ENCODE data around the gene FAM229A.

FAM229A gene

GRCh38 chr1:32330558-32331151 lies 31.6 kb downstream of the FAM229A start:
- no peak for TF ChIP-seq CTCF (conservative IDR thresholded peaks at IDR 0.05; ENCODE audit: low read depth, low read length)
- no peak for DNase-seq (ENCODE audit: low read depth)

GRCh38 chr1:32329931-32330466 lies 32.3 kb downstream of the FAM229A start:
- no peak overlapping the region for H3K4me3 ChIP-seq (ENCODE audit: low read depth, low read length)
- DNase-seq (ENCODE audit: low read depth), result no peak
- no peak for TF ChIP-seq CTCF (conservative IDR thresholded peaks at IDR 0.05; ENCODE audit: low read depth, low read length)

More at GRCh38 chr1:32330558-32331151, 31.6 kb downstream of the FAM229A start:
- no peak overlapping the region for H3K4me3 ChIP-seq (ENCODE audit: low read depth, low read length)

GRCh38 chr1:32327204-32327603 lies 35.1 kb downstream of the FAM229A start:
- H3K4me3 ChIP-seq (ENCODE audit: low read depth, low read length), result no peak overlapping the region
- no peak for DNase-seq (ENCODE audit: low read depth)
- TF ChIP-seq CTCF (conservative IDR thresholded peaks at IDR 0.05; ENCODE audit: low read depth, low read length), result no peak

- TF ChIP-seq CTCF (conservative IDR thresholded peaks at IDR 0.05; ENCODE audit: low read depth, low read length), result no peak
- DNase-seq (ENCODE audit: low read depth), result no peak
- no peak overlapping the region for H3K4me3 ChIP-seq (ENCODE audit: low read depth, low read length)
Observed at GRCh38 chr1:32321712-32322291, 40.5 kb downstream of the FAM229A start.

GRCh38 chr1:32318127-32318869 lies 44.0 kb downstream of the FAM229A start:
- DNase-seq (ENCODE audit: low read depth), result no peak
- no peak overlapping the region for H3K4me3 ChIP-seq (ENCODE audit: low read depth, low read length)
- TF ChIP-seq CTCF (conservative IDR thresholded peaks at IDR 0.05; ENCODE audit: low read depth, low read length), result no peak

GRCh38 chr1:32316903-32317277 lies 45.4 kb downstream of the FAM229A start:
- DNase-seq (ENCODE audit: low read depth), result no peak
- no peak overlapping the region for H3K4me3 ChIP-seq (ENCODE audit: low read depth, low read length)
- no peak for TF ChIP-seq CTCF (conservative IDR thresholded peaks at IDR 0.05; ENCODE audit: low read depth, low read length)

All from choroid plexus epithelial cell (primary cell).